Embryonic facial prominence (tissue), 1 donor: ENCODE measurements around the gene GLT8D1.

Experiments used
- DNase-seq: peaks from one replicate; pipeline ENCODE4 v3.0.0-alpha.2; 2016; ENCODE audit errors: extremely low spot score

The GLT8D1 gene

DNA sequence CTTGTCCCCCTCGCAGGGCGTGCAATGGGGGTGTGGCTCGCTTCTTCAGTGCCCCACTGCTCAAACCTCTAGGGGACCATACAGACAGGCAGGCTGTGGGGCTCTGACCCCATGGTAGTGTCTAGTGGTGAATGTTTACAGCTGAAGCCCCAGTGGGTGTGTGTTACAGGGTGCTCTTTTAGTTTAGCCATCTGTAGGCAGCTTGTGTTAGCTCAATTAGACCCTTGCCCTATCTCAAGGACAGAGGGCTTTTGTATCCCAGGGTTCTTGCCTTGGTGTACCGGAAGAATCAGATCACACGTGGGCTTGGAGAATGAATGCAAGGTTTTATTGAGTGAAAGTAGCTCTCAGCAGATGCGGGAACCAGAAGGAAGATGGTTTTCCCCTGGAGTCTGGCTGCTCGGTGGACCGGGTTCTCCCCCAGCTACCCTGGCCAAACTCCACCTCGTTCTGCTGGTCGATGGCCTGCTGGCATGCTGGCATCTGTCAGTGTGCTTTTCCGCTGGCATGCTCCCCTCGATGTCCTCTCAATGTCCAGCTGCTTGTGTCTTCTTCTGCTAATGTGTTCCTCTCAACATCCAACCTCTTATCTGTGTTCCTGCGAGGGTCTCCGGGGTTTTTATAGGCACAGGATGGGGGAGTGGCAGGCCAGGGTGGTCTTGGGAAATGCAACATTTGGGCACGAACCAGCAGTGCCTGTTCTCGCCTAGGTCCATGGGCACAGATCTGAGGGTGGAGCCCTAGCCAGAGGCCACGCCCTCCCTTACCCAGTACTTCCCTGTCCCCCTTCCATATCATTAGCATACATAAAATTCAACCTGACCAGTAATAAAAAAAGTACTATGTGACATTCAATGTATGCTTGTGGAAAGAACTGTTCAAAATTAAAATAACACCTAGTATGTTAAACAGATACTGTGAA, 7.0 kb upstream of the GLT8D1 start:
- no peak for DNase-seq

DNA sequence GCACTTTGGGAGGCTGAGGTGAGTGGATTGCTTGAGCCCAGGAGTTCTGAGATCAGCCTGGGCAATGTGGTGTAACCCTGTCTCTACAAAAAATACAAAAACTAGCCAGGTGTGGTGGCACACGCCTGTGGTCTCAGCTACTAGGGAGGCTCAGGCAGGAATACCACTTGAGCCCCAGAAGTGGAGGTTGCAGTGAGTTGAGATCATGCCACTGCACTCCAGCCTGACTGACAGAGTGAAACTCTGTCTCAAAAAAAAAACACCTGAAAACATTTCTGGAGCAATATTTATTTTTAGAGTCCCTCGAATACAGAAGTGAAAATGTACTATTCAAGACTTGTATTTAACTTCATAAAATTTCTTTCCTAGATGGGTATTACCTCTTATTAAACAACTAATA, 4.9 kb upstream of the GLT8D1 start:
- DNase-seq, result no peak

DNA sequence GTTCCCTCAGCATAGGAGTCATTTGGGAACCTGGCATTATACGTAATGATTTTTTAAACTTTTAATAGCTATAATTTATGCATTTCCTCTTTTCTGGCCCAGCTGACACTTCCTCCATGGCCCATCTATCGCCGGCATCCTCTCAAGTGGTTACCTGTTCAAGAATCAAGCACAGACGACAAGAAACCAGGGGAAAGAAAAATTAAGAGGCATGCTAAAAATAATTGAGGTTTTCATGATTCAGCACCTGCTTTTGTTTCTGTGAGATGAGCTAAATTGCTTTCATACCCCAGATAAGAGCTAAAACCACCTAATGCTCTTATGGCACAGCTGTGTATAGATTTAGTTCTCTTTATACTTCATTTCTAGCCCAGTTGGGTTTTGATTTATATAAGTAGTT, 2.0 kb upstream of the GLT8D1 start:
- DNase-seq, result no peak

DNA sequence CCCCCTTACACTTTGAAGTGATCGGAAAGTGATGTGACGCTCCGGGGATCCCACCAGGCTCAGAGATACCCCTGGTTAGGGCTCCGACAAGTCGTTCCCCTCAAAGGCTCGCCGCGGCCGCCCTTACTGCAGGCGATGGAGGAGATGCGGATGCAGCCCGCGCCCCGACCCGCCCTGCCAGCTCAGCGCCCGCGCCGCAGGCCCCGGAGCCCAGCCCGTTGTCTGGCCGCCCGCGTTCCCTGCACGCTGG, 228 bp downstream of the GLT8D1 start:
- no peak for DNase-seq

DNA sequence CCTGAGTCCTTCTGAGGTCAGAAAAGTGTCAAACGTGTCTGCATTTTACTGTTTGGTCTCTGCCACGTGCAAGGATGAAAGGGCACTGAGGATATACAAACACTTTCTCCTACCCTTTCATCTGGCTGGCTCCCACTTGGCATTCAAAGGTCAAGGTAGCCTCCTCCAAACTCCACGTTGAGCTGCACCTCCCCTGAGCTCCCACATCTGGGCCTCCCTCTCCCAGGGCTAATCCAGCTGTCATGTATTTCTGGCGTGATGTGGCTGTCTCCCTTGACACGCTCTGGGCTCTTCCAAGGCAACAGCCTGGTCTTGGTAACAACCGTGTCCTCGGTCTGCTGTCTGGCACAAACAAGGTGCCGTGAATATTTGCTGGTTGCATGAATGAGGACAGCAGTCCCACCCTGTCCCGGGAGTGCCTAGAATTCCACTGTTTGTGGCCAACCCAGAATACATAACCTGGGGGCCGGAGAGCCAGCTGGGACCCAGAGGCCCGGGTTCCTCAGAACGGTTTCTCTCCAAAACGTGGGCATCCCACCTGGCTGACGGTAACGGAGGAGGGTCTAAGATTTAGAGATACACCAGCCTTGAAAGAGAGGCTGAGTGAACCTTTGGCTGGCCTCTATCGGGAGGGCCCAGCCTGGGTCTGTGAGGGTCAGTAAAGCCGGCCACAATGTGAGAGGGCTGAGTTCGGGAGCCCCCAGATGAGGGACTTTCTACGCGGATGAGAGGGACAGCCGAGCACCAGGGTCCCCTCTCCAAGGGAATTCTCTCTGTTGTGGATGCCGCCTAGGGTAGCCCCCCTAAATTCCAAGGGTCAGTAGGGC, 767 bp downstream of the GLT8D1 start:
- DNase-seq, result no peak

DNA sequence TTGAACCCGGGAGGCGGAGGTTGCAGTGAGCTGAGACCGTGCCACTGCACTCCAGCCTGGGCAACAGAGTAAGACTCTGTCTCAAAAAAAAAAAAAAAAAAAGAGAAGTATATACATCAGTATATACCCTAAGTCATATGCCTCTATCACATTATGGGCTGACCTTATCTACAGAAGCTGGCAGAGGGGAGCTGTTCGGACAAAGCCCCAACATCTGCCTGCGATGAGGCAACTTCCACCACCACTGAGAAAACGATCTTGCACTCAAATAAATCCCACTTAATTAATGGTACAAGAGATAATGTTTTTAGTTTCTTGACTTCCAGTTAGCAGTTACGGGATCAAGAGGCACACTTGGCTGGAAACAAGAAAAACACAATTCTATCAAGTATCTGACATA, 2.2 kb downstream of the GLT8D1 start:
- DNase-seq, result no peak

DNA sequence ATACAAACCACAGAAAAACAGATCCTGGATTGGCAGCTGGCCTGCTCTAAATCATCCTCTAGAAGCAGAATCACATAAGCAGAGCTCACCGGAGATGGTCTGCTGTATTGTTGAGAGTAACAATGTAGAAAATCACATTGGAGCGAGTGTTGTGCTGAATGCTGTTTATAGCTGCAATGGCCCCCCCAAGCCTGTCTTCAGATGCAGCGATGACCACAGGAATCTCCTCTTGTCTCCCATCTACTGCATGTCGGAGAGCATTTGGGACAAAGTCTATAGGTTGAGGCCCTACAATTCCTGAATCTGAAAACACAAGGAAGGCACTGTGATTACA, 8.0 kb downstream of the GLT8D1 start:
- DNase-seq, result no peak

DNA sequence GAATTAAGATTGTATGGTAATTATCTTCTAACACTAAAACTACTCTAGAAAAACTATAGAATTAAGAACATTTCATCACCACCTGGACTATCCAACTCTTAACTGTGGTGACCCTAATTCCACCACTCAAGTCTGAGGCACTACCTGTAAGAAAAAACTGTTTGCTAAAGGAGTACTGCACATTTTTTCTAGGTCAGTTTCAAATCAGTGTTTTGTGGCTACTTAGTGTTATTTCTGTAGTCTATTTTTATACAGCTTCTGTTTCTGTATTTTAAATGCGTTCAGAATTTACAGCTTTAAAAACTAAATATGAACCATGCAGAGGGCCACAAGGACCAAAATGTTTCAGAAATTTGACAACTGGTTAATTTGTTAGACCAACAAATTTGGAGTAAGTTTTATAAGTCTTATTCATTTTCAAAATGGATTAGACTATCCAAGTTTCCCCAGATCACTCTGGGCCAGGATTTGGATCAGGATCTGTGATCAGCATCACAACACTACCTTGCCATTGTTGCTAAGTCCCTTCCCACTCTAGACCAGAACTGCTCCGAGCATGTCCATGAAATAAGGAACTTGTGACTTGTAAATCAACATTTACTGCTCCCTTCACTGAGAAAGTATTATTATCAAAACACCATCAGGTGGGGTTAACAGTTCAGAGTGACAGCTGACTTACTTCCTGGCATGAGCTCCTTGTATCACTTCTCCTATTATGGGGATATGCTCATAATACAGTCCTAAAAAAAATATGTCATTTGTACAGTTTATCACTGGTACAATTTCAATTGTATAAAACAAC, 8.6 kb downstream of the GLT8D1 start:
- no peak for DNase-seq

DNA sequence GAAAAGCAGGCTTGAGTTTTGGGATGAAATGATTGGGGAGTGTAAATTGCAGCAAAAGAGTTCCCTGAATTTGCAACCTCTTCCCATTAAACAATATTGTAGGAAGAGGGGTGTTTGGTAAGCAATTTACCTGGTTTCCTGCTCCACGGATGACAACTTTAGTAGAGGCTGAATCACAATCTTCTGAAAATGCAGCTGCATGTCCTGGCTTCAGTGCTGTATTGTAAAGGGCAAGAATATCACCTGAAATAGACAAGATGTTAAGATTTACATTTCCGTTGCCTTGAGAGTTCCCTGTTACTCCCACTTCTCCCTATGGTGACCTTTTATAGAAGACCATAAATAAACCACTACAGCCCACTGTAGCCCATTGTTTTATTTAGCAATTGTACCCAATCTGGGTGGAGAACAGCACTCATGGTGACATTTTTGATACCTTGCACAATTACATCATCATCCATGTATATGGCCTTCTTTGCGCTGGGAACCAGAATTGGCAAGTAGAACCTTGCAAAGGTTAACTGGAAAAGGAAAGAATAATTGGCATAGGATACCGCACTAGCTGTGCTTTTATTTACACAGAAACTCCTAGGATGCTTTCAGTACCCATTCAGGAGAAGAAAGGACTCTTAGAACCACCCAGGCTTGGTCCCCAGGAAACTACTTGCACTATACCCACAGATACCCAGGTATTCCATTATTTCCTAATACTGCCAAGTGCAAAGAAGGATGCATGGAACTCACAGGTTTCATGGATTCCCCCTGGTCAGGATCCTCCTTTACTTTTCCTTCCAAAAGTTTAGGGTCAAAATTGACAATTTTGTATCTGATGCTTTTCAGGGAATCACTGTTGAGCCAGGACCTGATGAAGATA, 9.6 kb downstream of the GLT8D1 start:
- DNase-seq, result no peak

DNA sequence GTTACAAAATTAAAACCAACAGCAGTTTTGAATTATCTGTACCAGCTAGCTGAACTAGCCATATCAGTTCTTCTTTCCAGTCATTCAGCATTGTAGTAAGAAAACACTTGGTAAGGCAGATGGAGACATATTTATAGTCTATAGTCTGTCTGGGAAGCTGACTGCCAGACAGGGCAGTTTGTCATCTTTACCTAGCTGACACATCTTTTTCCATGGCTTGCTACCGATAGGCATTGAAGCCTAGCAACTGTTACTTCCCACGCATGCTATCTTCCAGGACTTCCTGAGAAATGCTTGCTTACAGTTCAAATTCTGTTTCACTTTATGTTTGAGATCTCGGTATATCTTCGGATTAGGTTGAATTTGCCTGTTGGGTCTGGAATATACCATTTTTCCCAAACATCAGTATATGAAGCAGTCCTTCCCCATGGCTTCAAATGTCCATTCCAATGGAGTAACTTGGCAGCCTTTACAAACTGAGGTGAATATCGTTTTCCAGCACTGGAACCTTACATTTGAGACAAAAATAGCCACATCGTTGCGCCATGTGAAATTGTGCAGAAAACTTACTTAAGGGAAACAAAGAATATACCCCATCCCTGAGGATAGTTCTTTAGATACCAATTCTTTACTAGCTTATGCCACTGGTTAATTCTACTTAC, 10.9 kb downstream of the GLT8D1 start:
- no peak for DNase-seq

DNA sequence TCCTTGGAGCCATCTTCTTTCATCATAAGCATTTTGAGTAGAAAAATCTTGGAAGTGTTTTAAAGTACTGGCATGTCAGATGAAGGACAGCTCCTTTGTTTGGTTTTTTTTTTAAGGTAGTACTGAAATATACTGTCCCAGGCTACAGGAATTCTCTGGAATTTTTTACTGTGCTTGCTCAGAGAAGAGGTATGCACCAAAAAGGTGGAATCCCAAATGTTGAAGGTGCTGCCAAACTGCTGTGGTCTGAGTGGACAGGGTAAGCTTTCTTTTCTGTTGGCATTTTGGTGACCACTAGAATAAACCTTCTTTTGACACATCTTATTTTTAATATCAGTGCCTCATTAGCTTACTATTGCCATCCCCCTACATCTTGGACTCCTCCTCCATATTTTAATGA, 12.5 kb downstream of the GLT8D1 start:
- no peak for DNase-seq

DNA sequence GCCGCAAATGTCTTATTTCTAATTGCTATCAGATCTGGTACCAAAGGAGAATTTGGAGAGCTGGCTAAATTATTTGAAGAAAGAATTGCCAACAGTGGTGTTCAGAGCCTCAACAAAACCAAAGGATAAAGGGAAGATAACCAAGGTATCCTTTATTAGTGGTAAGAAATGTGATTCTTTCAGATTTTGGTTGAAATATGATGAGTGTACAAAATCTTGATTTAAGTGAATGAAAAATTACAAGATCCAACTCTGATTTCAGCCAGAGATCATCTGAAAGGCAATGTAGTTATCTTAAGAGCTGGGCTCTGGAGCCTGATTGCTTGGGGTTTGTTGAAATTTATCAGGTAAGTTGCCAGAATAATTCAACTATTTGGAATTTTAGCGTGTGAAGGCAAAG, 15.0 kb downstream of the GLT8D1 start:
- no peak for DNase-seq

DNA sequence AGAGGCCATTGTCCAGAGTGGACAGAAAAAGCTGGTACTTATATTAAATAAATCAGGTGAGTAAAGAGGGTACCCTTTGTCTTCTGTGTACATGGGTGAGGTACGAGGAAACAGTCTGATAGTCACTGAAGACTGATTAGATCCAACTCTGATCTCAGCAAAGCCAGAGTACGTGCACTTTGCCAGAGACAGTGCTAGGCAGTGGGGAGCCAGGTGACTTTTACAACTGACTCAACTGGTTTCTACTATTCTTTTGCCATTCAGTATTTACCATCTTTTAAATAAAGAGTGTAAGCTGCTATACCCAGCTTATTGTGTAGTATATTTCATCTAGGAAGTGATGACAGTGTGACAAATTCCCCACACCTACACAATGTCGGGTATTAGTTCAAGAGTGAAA, 16.4 kb downstream of the GLT8D1 start:
- no peak for DNase-seq

DNA sequence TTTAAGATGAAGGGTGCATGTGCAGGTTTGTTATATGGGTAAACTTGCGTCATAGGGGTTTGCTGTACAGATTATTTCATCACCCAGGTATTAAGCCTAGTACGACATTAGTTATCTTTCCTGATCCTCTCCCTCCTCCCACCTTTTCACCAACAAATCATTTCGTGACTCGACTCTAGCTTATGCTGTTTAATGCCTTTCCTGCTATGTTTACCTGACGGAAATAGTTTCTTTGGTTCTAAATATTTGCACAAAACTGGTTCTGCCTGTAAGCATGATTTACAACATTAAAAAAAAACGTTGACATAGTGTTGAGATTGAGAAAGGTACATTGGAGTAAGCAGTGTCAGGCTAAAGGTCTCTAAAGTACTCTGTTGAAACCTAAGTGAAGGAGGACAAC, 17.3 kb downstream of the GLT8D1 start:
- DNase-seq, result no peak

DNA sequence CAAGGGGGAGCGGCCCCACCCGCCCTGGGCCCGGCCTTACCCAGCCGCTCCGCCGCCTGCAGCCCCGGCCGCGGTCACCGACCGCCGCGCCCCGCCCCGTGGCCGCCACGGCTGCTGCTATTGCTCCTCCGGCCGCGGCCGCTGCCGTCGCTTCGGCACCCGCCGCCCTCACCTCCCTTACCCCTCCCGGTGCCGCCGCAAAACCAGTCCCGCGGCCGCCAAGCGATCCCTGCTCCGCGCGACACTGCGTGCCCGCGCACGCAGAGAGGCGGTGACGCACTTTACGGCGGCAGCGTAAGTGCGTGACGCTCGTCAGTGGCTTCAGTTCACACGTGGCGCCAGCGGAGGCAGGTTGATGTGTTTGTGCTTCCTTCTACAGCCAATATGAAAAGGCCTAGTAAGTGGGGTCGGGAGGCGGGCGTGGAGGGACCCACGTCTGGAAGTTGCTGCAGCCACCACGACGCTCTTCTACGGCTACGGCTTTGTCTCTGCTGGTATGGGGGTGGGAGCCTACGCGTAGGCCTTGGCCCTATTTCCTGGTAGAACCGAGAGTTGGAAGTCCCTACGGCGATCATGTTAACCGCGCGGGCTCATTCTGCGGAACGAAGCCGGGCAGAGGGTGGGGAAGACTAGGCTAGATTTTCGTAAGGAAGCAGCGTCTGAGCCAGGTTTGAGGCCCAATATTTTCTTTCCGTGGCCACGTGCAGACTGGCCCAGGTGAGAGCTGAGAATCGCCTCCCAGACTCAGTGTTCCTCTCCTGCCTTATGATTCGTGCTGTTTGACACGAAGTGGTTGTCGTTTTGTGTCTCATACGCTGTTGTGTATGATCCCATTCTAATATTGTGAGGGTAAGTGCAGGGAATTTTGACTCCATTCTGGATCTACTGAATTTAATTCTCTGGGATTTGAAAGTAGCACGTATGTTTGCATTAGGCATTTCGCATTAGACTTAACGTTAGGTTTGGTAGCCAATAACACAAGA, 19.6 kb downstream of the GLT8D1 start, which contains the start of the genes GNL3 and PBRM1:
Gene GNL3 (plus strand): TSS at position 324 of the 983 bp plus-strand sequence. CDS start 61 bp downstream, at position 385.
Gene PBRM1 (minus strand): TSS at position 205 of the 983 bp plus-strand sequence.
- DNase-seq, result peak; percentile 88

DNA sequence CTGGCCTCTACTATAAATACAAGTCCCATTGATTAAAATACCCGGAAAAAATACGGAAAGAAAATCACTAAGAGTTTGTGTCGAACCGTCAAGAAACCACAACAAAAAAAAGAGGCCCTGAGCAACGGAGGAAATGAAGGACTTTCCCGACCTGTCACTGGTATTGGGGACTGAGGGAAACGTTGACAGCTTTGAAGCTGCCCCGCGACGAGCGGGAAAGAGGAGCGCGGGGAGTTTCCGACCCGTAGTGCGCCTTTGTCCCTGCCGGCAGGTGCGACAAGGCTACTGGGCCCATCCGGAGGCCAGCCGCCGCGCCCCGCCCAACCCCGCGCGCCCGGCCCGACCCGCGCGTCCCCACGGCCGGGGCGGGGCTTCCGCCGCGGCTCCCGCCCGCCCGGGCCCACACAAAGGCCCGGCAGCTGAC, 20.3 kb downstream of the GLT8D1 start:
- no peak for DNase-seq

DNA sequence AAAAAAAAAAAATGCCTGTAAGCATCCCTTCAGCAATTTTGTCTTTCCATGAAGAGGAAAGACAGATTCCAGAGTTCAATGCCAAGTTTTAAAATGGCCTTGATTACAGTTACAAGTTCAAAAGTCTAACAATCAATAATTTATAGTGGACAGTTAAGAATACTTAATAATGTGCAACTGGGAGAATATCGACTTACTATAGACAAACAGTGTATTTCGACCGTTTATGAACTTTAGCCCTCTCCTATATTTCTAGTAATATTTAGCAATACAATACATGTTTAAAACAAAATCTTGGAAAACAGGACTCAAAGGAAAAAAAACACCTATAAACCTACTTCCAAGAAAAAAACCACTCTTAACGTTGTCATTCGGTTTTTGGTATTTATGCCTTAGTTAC, 21.4 kb downstream of the GLT8D1 start:
- DNase-seq, result no peak

DNA sequence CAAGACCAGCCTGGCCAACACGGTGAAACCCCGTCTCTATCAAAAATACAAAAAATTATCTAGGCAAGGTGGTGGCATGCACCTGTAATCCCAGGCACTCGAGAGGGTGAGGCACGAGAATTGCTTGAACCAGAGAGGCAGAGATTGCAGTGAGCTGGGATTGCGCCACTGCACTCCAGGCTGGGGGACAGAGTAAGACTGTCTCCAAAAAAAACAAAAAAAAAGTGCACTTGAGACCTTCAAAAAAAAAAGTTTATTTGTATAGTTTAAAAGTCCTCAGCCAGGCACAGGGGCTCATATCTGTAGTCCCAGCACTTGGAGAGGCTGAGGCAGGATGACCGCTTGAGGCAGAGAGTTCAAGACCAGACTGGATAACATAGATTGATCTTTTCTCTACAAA, 22.0 kb downstream of the GLT8D1 start:
- DNase-seq, result no peak

DNA sequence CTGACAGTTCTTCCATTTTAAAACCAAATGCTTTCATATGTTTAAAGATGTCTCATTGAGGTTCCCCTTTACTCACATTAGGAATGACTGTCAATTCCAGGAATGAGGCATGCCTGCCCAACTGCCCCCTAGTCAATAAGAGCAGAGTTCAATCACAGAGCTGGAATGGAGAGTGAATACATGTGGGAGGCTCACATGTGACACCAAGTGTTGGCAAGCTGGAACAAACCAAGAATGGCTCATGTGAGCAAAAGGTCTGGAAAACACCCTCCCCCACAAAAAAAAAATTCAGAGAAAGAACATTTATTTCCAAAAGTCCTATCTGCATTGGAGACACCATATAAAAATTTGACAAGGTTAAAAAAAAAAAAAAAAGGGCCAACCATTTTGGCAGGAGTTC, 23.6 kb downstream of the GLT8D1 start:
- DNase-seq, result no peak

DNA sequence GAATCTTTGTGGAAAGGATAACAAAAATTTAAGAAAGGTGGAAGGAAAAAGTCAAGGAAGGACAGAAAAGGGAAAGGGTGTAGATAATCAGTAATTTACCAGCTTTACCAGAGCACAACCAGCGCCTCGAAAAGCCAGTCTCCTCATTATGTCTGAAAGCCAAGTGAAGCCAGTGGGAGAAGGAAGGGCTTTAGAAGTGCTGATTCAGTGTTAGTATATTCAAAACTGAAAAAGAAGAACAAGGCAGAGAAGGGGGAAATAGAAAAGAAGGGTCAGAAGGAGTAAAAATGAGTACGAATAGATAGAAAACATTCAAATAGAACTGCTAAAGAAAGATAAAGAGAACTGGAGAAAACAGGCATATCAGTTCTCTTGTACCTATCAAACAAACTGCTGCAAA, 24.0 kb downstream of the GLT8D1 start:
- DNase-seq, result no peak
